HCT116 (cell line): ENCODE data around the gene DOK6. TPM values are rescaled to one million over a fixed set of nuclear protein-coding genes. Genes with fewer than 3 reads are reported as not detected.

Experiments
- ATAC-seq: fragments of 200-7000 bp; cut with Tn5 transposase; 2 replicates; pipeline ENCODE4 v1.9.1; 2020; ENCODE audit warnings: mild to moderate bottlenecking, moderate library complexity
- BruUV-seq: library from RNA; stranded (reverse); fragments of 400-500 nt; replicated peaks from 2 replicates; lab custom pipeline; 2021; lab: Mats Ljungman, UMichigan
- CTCF ChIA-PET: fragments of 300-600 bp; sonication (Branson Sonifier 250); formaldehyde crosslinking; loops from one replicate; lab custom pipeline; 2021; ENCODE audit warnings: antibody characterized with exemption; lab: Charles Lee
- POLR2A ChIA-PET: fragments of 300-600, 350-600 bp; sonication (Branson Sonifier 250); formaldehyde crosslinking; loops from one replicate; lab custom pipeline; 2021; ENCODE audit warnings: antibody characterized with exemption; lab: Charles Lee
- RAD21 ChIA-PET, 2 experiments: fragments of 300-600 bp; sonication (Branson Sonifier 250); formaldehyde crosslinking; loops; one replicate each; lab custom pipeline; 2023; ENCODE audit warnings: low total read pairs in 2 of 2; ENCODE audit not compliant: uncharacterized antibody in 2 of 2, unreplicated experiment in 2 of 2, low non-redundant PET in 1 of 2; lab: Charles Lee
- DNase-seq: peaks from one replicate; pipeline ENCODE4 v3.0.0-alpha.2; 2010; ENCODE audit warnings: low read depth, low spot score
- H2AFZ ChIP-seq: fragments of 200-600 bp; shearing (Covaris generic), sonication (generic); 2 replicates; pipeline ENCODE4 v1.6.1; 2017; ENCODE audit warnings: low read depth, mixed run types, mixed read lengths, antibody characterized with exemption, low read length; ENCODE audit not compliant: poor library complexity, severe bottlenecking
- H3K27ac ChIP-seq: 2 replicates; pipeline ENCODE4 v1.5.1; 2012; ENCODE audit warnings: low read depth, low read length
- H3K27me3 ChIP-seq: fragments of 200-600 bp; sonication (generic); 2 replicates; pipeline ENCODE4 v1.6.1; 2016; ENCODE audit warnings: mixed run types, low read length, mixed read lengths; ENCODE audit not compliant: insufficient read depth
- H3K36me3 ChIP-seq, 2 experiments: fragments of 200-500 bp in 1 of 2; fragments of 200-600 bp in 1 of 2; sonication (Bioruptor generic) in 1 of 2; sonication (generic) in 1 of 2; 2 replicates each; pipeline versions ENCODE4 v1.5.1 to v1.6.1; 2014 to 2016; ENCODE audit warnings: low read length in 2 of 2, inconsistent platforms in 1 of 2, mixed read lengths in 1 of 2, mixed run types in 1 of 2; ENCODE audit not compliant: insufficient read depth in 2 of 2, control insufficient read depth in 1 of 2
- H3K4me1 ChIP-seq, 2 experiments: fragments of 200-600 bp in 1 of 2; sonication (generic) in 1 of 2; 2 replicates each; pipeline versions ENCODE4 v1.5.1 to v1.6.1; 2012 to 2017; ENCODE audit warnings: low read length in 2 of 2, inconsistent platforms in 1 of 2, mild to moderate bottlenecking in 1 of 2, mixed read lengths in 1 of 2, mixed run types in 1 of 2, moderate library complexity in 1 of 2; ENCODE audit not compliant: insufficient read depth in 2 of 2, control insufficient read depth in 1 of 2
- H3K4me2 ChIP-seq: fragments of 200-600 bp; sonication (generic); 2 replicates; pipeline ENCODE4 v1.6.1; 2017; ENCODE audit warnings: mixed run types, low read length, mixed read lengths
- H3K4me3 ChIP-seq, 2 experiments: fragments of 200-600 bp in 1 of 2; sonication (generic) in 1 of 2; replicated peaks in 1 of 2; 2 replicates each; pipeline ENCODE4 v1.5.1; 2011 to 2016; ENCODE audit warnings: low read length in 2 of 2, control low read depth in 1 of 2, low read depth in 1 of 2, mild to moderate bottlenecking in 1 of 2, mixed read lengths in 1 of 2, mixed run types in 1 of 2
- H3K79me2 ChIP-seq: fragments of 200-600 bp; sonication (generic); 2 replicates; pipeline ENCODE4 v1.6.1; 2017; ENCODE audit warnings: mild to moderate bottlenecking, mixed run types, low read length, moderate library complexity, mixed read lengths; ENCODE audit not compliant: insufficient read depth
- H3K9ac ChIP-seq: fragments of 200-600 bp; sonication (generic); 2 replicates; pipeline ENCODE4 v1.6.1; 2016; ENCODE audit warnings: low read length, mixed read lengths
- H3K9me2 ChIP-seq: fragments of 200-600 bp; sonication (generic), shearing (Covaris generic); 2 replicates; pipeline ENCODE4 v1.6.1; 2017; ENCODE audit warnings: mixed run types, mild to moderate bottlenecking, moderate library complexity; ENCODE audit not compliant: insufficient read depth
- H3K9me3 ChIP-seq, 2 experiments: fragments of 200-500 bp in 1 of 2; fragments of 200-600 bp in 1 of 2; sonication (Bioruptor generic) in 1 of 2; sonication (generic) in 1 of 2; 2 replicates each; pipeline ENCODE4 v1.6.1; 2014 to 2017; ENCODE audit warnings: low read length in 2 of 2, mixed read lengths in 2 of 2, inconsistent platforms in 1 of 2, low read depth in 1 of 2, mild to moderate bottlenecking in 1 of 2, mixed run types in 1 of 2, moderate library complexity in 1 of 2; ENCODE audit not compliant: control insufficient read depth in 1 of 2, insufficient read depth in 1 of 2
- H4K20me1 ChIP-seq: fragments of 200-600 bp; sonication (generic), shearing (Covaris generic); 2 replicates; pipeline ENCODE4 v1.6.1; 2017; ENCODE audit warnings: mixed run types, mild to moderate bottlenecking, moderate library complexity; ENCODE audit not compliant: insufficient read depth
- CBX3 ChIP-seq: IDR thresholded peaks from 2 replicates; pipeline ENCODE4 v1.6.1; 2012; ENCODE audit warnings: low read depth
- CEBPB ChIP-seq: IDR thresholded peaks from 2 replicates; pipeline ENCODE4 v1.6.1; 2012; ENCODE audit warnings: low read depth
- EGR1 ChIP-seq: IDR thresholded peaks from 2 replicates; pipeline ENCODE4 v1.6.1; 2012; ENCODE audit warnings: low read depth
- EZH2 ChIP-seq: fragments of 200-600 bp; sonication (generic); IDR thresholded peaks from 2 replicates; pipeline ENCODE4 v1.6.1; 2017; ENCODE audit warnings: antibody characterized with exemption, mixed run types
- POLR2A ChIP-seq: IDR thresholded peaks from 2 replicates; pipeline ENCODE4 v1.7.0; 2011; ENCODE audit warnings: borderline replicate concordance; ENCODE audit not compliant: insufficient read depth, insufficient read length; ENCODE audit errors: extremely low read depth
- POLR2AphosphoS5 ChIP-seq: IDR thresholded peaks from 2 replicates; pipeline ENCODE4 v1.6.1; 2011; ENCODE audit warnings: mild to moderate bottlenecking, low read depth, low read length, moderate library complexity
- RAD21 ChIP-seq: IDR thresholded peaks from 2 replicates; pipeline ENCODE4 v1.6.1; 2012; ENCODE audit warnings: low read depth, mild to moderate bottlenecking
- SIN3A ChIP-seq: IDR thresholded peaks from 2 replicates; pipeline ENCODE4 v1.6.1; 2012; ENCODE audit warnings: low read depth
- SRF ChIP-seq: IDR thresholded peaks from 2 replicates; pipeline ENCODE4 v1.6.1; 2012; ENCODE audit warnings: low read depth
- YY1 ChIP-seq: IDR thresholded peaks from 2 replicates; pipeline ENCODE4 v1.6.1; 2011; ENCODE audit warnings: low read length, low read depth, moderate library complexity, mild to moderate bottlenecking; ENCODE audit not compliant: insufficient replicate concordance; ENCODE audit errors: extremely low read depth
- ZFX ChIP-seq: fragments of 450-650 bp; IDR thresholded peaks from 2 replicates; pipeline ENCODE4 v1.6.1; 2017
- intact Hi-C: fragments of 100-400 bp; cut with micrococcal nuclease; formaldehyde crosslinking; loops from 2 replicates; pipeline ENCODE4 v1.10.0; 2022
- total RNA-seq: library from RNA; stranded (reverse); gene quantifications from one replicate; pipeline ENCODE4 v1.2.1, GENCODE V29; 2021; ENCODE audit not compliant: unreplicated experiment
- TF ChIP-seq, protein P1 (sequence below): IDR thresholded peaks from 2 replicates; pipeline ENCODE4 v1.6.1; 2012

DOK6 gene
- total RNA-seq, 1 experiment from 2014 or later = not detected

GRCh38 chr18:69684789-69685188 lies 284.1 kb downstream of the DOK6 start (continued):
- TF ChIP-seq POLR2AphosphoS5 (no peak), EZH2 (no peak), YY1 (no peak), SRF (no peak), CEBPB (no peak), EGR1 (no peak)
- TF ChIP-seq, all 23 proteins: peak for 0

- no peaks in the 10 kb centered on the region for H3K4me1 ChIP-seq
- CTCF ChIA-PET = no interaction called here
- H2AFZ ChIP-seq = no peak overlapping the region
- DNase-seq = no peak
- no TSS peak for BruUV-seq
- intact Hi-C loops = no loop called here
- POLR2A ChIA-PET = no interaction called here
- H3K9me2 ChIP-seq = no peaks in the 10 kb centered on the region
- no peaks in the 10 kb centered on the region for H4K20me1 ChIP-seq
- no peaks in the 10 kb centered on the region for H3K36me3 ChIP-seq
- no peaks in the 10 kb centered on the region for H3K79me2 ChIP-seq
- H3K27me3 ChIP-seq = no peaks in the 10 kb centered on the region
- no peak overlapping the region for H3K4me3 ChIP-seq
- no peak for ATAC-seq
- H3K4me2 ChIP-seq = no peak overlapping the region
- no peak overlapping the region for H3K9ac ChIP-seq
- TF ChIP-seq, protein P1, sequence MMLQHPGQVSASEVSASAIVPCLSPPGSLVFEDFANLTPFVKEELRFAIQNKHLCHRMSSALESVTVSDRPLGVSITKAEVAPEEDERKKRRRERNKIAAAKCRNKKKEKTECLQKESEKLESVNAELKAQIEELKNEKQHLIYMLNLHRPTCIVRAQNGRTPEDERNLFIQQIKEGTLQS = no peak
- RAD21 ChIA-PET = no interaction called here
- no peaks in the 10 kb centered on the region for H3K9me3 ChIP-seq
- H3K27ac ChIP-seq = no peak overlapping the region
These were observed 286.2 kb downstream of the DOK6 start for GRCh38 chr18:69686861-69687260.

DNA sequence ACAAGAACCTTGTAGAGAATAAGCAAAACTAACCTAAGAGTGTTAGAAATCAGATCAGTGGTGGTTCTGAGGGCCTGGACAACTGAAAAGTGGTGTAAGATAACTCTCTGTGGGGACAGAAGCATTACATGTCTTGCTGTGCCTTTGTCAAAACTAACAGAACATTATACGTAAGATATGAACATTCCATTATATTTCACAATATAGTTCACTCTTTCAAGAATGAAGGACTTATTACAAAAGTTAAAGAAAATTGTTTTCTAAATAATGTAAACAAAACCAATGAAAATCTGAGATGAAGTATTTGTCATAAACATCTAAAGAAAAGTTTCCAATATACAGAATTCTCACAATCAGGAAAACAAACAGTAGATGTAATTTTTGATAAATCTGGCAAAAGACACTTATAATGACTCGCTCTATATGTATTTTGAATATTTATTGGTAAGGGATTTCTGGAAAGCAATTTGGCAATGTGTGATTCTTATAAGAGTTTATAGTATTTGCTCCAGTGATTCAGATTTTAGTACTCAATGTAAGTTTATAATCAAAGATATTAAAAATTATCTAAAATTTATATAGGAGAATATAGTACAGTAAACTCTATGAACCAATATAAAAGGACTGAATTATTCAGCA lies 288.6 kb downstream of the DOK6 start:
- Histone ChIP-seq H3K4me2 (no peak overlapping the region), H4K20me1 (no peaks in the 10 kb centered on the region), H3K4me1 (no peaks in the 10 kb centered on the region), H3K9ac (no peak overlapping the region), H3K9me2 (no peaks in the 10 kb centered on the region), H3K4me3 (no peak overlapping the region), H3K79me2 (no peaks in the 10 kb centered on the region), H3K27ac (no peak overlapping the region), H3K36me3 (no peaks in the 10 kb centered on the region), H3K9me3 (no peaks in the 10 kb centered on the region), H3K27me3 (no peaks in the 10 kb centered on the region), H2AFZ (no peak overlapping the region)
- POLR2A ChIA-PET = no interaction called here
- TF ChIP-seq POLR2AphosphoS5 (no peak), POLR2A (no peak), SIN3A (no peak), ZFX (no peak), YY1 (no peak), RAD21 (no peak), CBX3 (no peak)
- TF ChIP-seq, protein P1 = no peak
- DNase-seq (no peak), ATAC-seq (no peak)
- RAD21 ChIA-PET = no interaction called here
- CTCF ChIA-PET = no interaction called here
- intact Hi-C loops = no loop called here
- BruUV-seq = no TSS peak
